Gastroesophageal sphincter (tissue), 3 donors: ENCODE data around the gene RNF148.

Experiments
- CTCF ChIP-seq, 4 experiments: fragments of 200-600 bp in 2 of 4; fragments of 450-650 bp in 2 of 4; sonication (generic) in 1 of 4; IDR thresholded peaks; one replicate each; pipeline ENCODE4 v1.5.1; 2017 to 2019; ENCODE audit warnings: antibody characterized with exemption in 4 of 4, mild to moderate bottlenecking in 2 of 4, moderate library complexity in 2 of 4
- EP300 ChIP-seq: sonication (generic); formaldehyde crosslinking; IDR thresholded peaks from one replicate; pipeline ENCODE4 v1.6.1; 2017; ENCODE audit warnings: antibody characterized with exemption, mild to moderate bottlenecking
- POLR2A ChIP-seq, 2 donors: fragments of 450-650 bp; IDR thresholded peaks; one replicate each; pipeline ENCODE4 v1.6.1; 2017; ENCODE audit warnings: antibody characterized with exemption in 2 of 2, mild to moderate bottlenecking in 2 of 2, moderate library complexity in 1 of 2
- POLR2AphosphoS5 ChIP-seq: sonication (generic); formaldehyde crosslinking; IDR thresholded peaks from one replicate; pipeline ENCODE4 v1.6.1; 2017; ENCODE audit warnings: antibody characterized with exemption

- TF ChIP-seq POLR2A (IDR thresholded peaks at IDR 0.05): no peak
- TF ChIP-seq CTCF (IDR thresholded peaks at IDR 0.05): no peak
- TF ChIP-seq POLR2AphosphoS5: no peak
- TF ChIP-seq EP300: no peak
Observed at GRCh38 chr7:122675621-122676020, 27.1 kb downstream of the RNF148 start.
